Fibroblast of lung (primary cell): ENCODE measurements around the gene YPEL3. TPM values are rescaled to one million over a fixed set of nuclear protein-coding genes. Genes with fewer than 3 reads are reported as not detected.

Experiments
- DNase-seq, 2 donors: peaks; one replicate each; pipeline versions ENCODE4 v3.0.0 to v3.0.0-alpha.2; 2010; ENCODE audit warnings: low read depth in 2 of 2
- H2AFZ ChIP-seq: 2 replicates; pipeline ENCODE4 v1.5.1; 2012; ENCODE audit warnings: low read length, control low read depth, inconsistent platforms
- H3K27ac ChIP-seq: 2 replicates; pipeline ENCODE4 v1.5.1; 2011; ENCODE audit warnings: low read length, control low read depth; ENCODE audit not compliant: insufficient read depth
- H3K27me3 ChIP-seq: 2 replicates; pipeline ENCODE4 v1.5.1; 2011; ENCODE audit warnings: mild to moderate bottlenecking, low read length; ENCODE audit not compliant: control insufficient read depth, insufficient read depth
- H3K36me3 ChIP-seq: 2 replicates; pipeline ENCODE4 v1.5.1; 2011; ENCODE audit warnings: low read length; ENCODE audit not compliant: control insufficient read depth, insufficient read depth
- H3K4me1 ChIP-seq: 2 replicates; pipeline ENCODE4 v1.5.1; 2011; ENCODE audit warnings: low read length; ENCODE audit not compliant: control insufficient read depth, insufficient read depth; ENCODE audit errors: extremely low read depth
- H3K4me2 ChIP-seq: 2 replicates; pipeline ENCODE4 v1.5.1; 2011; ENCODE audit warnings: low read length, control low read depth; ENCODE audit not compliant: insufficient read depth; ENCODE audit errors: extremely low read depth
- H3K4me3 ChIP-seq, 4 experiments: fragments of 200-600 bp in 1 of 4; sonication (generic) in 1 of 4; replicated peaks in 1 of 4; 2 replicates each; pipeline ENCODE4 v1.5.1; 2011 to 2016; ENCODE audit warnings: low read length in 4 of 4, low read depth in 3 of 4, mild to moderate bottlenecking in 3 of 4, control low read depth in 2 of 4, inconsistent platforms in 1 of 4, mixed read lengths in 1 of 4; ENCODE audit not compliant: insufficient read depth in 1 of 4; ENCODE audit errors: control extremely low read depth in 1 of 4
- H3K79me2 ChIP-seq: 2 replicates; pipeline ENCODE4 v1.5.1; 2012; ENCODE audit warnings: mild to moderate bottlenecking, low read length, inconsistent platforms; ENCODE audit not compliant: control insufficient read depth, insufficient read depth
- H3K9ac ChIP-seq: 2 replicates; pipeline ENCODE4 v1.5.1; 2011; ENCODE audit warnings: mild to moderate bottlenecking, low read length, control low read depth; ENCODE audit not compliant: insufficient read depth
- H3K9me3 ChIP-seq: 2 replicates; pipeline ENCODE4 v1.5.1; 2012; ENCODE audit warnings: low read depth, low read length; ENCODE audit not compliant: control insufficient read depth, insufficient read depth
- H4K20me1 ChIP-seq: 2 replicates; pipeline ENCODE4 v1.5.1; 2011; ENCODE audit warnings: low read length; ENCODE audit not compliant: control insufficient read depth, insufficient read depth; ENCODE audit errors: extremely low read depth
- CTCF ChIP-seq, 2 donors: IDR thresholded peaks in 1 of 2; conservative IDR thresholded peaks in 1 of 2; 1 replicate in 1 of 2; 2 replicates in 1 of 2; pipeline ENCODE4 v1.5.1; 2011 to 2012; ENCODE audit warnings: low read length in 2 of 2, control low read depth in 1 of 2, inconsistent platforms in 1 of 2, low read depth in 1 of 2, mild to moderate bottlenecking in 1 of 2
- EZH2 ChIP-seq: IDR thresholded peaks from 2 replicates; pipeline ENCODE4 v1.5.1; 2012; ENCODE audit warnings: low read length, control low read depth, mild to moderate bottlenecking; ENCODE audit errors: missing control alignments
- polyA plus RNA-seq, 2 donors: library from polyadenylated mRNA; depleted of rRNA in 1 of 2; stranded (reverse) in 1 of 2; unstranded in 1 of 2; fragments of >200 nt; gene quantifications; 2 replicates each; pipeline ENCODE4 v1.2.1, GENCODE V29; 2011 to 2012; ENCODE audit warnings: missing spikeins in 1 of 2
- total RNA-seq: library from RNA; depleted of rRNA; stranded (reverse); fragments of >200 nt; gene quantifications from 2 replicates; pipeline ENCODE4 v1.2.1, GENCODE V29; 2014

The YPEL3 gene
- total and polyA plus RNA-seq, 2 donors (not counting 1 experiment from before 2014, with no cell fraction given) = 16.0 to 21.4 TPM

GRCh38 chr16:30113711-30114333 is 17.8 kb upstream of the YPEL3 start:
- H3K27me3 ChIP-seq = no peaks in the 10 kb centered on the region
- H3K9me3 ChIP-seq = no peaks in the 10 kb centered on the region
- no peak overlapping the region for H3K4me3 ChIP-seq
- H4K20me1 ChIP-seq = no peaks in the 10 kb centered on the region
- no peak overlapping the region for H3K4me2 ChIP-seq
- no peak overlapping the region for H3K9ac ChIP-seq
- H3K36me3 ChIP-seq = peaks cover 27% of the 10 kb centered on the region
- peak overlapping the region; percentile 10 for H3K27ac ChIP-seq
- H3K4me1 ChIP-seq = peaks cover 8% of the 10 kb centered on the region
- no peak overlapping the region for H2AFZ ChIP-seq
- DNase-seq = no peak
- TF ChIP-seq CTCF (conservative IDR thresholded peaks at IDR 0.05 in 1 of 2, IDR thresholded peaks at IDR 0.05 in 1 of 2; ENCODE audit: low read depth in 1 of 2, low read length in 2 of 2) = no peak
- TF ChIP-seq EZH2 = no peak
- H3K79me2 ChIP-seq = no peaks in the 10 kb centered on the region

DNA sequence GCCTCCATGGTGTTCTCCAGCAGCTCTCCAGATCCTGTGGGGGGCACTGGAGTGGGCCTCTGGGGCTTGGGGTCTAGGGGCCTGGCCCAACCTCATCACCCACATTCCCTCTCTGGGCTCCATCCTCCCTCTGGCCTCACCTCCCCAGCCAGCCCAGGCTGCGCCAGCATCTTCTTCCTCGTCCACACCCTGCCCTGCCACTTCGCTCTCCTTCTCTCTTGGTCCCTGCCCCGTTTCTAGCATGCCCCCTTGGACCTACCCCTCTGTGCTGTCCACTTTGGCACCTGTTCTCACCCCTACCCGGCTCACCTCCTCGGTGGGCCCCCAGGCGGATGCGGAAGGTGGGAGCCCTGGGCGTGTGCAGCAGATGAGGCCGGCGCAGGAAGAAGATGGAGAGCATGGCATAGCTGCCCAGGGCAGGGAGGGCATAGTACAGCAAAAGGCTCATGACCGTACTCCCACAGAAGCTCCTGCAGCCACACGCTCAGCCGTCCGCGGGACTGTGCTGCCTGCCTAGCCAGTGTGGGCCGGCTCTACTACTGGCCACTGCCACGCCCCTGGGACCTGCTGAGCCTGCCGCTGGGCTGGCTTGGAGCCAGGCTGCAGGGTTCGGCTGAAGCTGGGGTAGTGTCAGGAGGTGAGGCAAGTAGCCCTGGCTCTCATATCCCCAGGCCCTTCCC is 17.2 kb upstream of the YPEL3 start, which contains the start of gene GDPD3:
TSS of gene GDPD3 (minus strand) at position 507 of the 680 bp plus-strand sequence. CDS start at position 448, 59 bp downstream.
- peak in 1 of 2 donors; percentile 9 for DNase-seq
- Histone ChIP-seq H3K9me3 (no peaks in the 10 kb centered on the region), H3K4me3 (no peak within 1 kb of the TSS), H3K4me2 (no peak within 1 kb of the TSS), H3K27me3 (no peaks in the 10 kb centered on the region), H3K4me1 (peaks cover 8% of the 10 kb centered on the region), H4K20me1 (no peaks in the 10 kb centered on the region), H3K27ac (peak within 1 kb of the TSS; percentile 10), H3K79me2 (no peaks in the 10 kb centered on the region), H2AFZ (no peak within 1 kb of the TSS), H3K36me3 (peaks cover 26% of the 10 kb centered on the region), H3K9ac (no peak within 1 kb of the TSS)
- no peak for TF ChIP-seq CTCF (conservative IDR thresholded peaks at IDR 0.05 in 1 of 2, IDR thresholded peaks at IDR 0.05 in 1 of 2; ENCODE audit: low read depth in 1 of 2, low read length in 2 of 2)
- no peak for TF ChIP-seq EZH2

- Histone ChIP-seq H3K4me3 (no peak overlapping the region), H3K4me2 (no peak overlapping the region), H4K20me1 (no peaks in the 10 kb centered on the region), H3K9ac (no peak overlapping the region), H3K36me3 (peaks cover 23% of the 10 kb centered on the region), H3K4me1 (peaks cover 8% of the 10 kb centered on the region), H3K79me2 (no peaks in the 10 kb centered on the region), H2AFZ (no peak overlapping the region), H3K27me3 (no peaks in the 10 kb centered on the region), H3K27ac (no peak overlapping the region), H3K9me3 (no peaks in the 10 kb centered on the region)
- peak; percentile 30 to 58 for DNase-seq
- peak; percentile 52 to 61 for TF ChIP-seq CTCF (conservative IDR thresholded peaks at IDR 0.05 in 1 of 2, IDR thresholded peaks at IDR 0.05 in 1 of 2; ENCODE audit: low read depth in 1 of 2, low read length in 2 of 2)
- no peak for TF ChIP-seq EZH2
Measured at GRCh38 chr16:30112197-30113030, 16.4 kb upstream of the YPEL3 start.
